GM13977 (cell line): Measurements from ENCODE around the gene MED20.

Experiments used
- DNase-seq: peaks from one replicate; pipeline ENCODE4 v3.0.0; 2012; ENCODE audit warnings: low spot score
- in situ Hi-C: fragments of 300-500 bp; cut with MboI; formaldehyde crosslinking; loops from one replicate; pipeline ENCODE4 v1.12.0; 2022; ENCODE audit warnings: low sequenced_read_pairs, low pct_unique_long_range_greater_than_20kb, mixed read lengths, inconsistent platforms; ENCODE audit not compliant: unreplicated experiment
- TF ChIP-seq, protein P1 (sequence below): IDR thresholded peaks from 2 replicates; pipeline ENCODE4 v1.5.1; 2012; ENCODE audit warnings: mild to moderate bottlenecking, control low read depth; ENCODE audit not compliant: insufficient read depth; ENCODE audit errors: extremely low read depth, missing control alignments

The MED20 gene

DNA sequence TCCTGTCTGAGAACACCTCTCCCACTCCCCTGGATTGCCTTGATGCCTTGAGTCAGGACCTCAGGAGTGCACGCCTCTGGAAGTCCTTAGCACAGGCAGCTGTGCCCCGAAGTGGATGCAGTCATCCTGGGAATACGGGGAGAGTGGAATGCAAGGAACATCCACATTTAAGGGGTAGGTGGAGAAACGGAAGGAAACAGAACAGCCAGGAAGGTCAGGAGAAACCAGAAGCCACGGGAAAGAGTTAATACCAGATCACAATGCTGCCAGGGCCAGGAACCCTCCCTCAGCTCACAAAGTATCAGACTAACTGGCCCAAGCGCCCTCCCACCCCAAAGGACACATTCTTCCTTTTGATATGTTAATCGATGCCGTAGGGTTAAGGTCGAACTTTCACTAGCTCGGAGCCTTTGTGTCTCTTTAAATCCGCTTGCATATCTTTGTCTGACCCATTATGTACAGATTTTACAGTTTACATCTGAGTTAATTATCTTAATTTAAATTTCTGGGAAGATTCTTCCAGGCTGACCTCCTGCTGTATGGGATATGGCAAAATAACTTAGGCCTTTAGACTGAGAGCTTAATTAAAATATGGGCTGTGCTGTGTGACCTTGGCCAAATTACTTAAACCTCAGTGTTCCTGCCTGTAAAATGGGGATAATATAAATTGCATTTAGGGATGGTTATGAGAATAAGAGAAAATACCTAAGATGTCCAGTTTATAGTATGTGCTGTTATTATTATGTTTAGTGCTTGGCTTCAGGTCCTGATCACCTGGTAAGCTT, 44.7 kb upstream of the MED20 start:
- no peak for DNase-seq
- in situ Hi-C loops, result no loop called here
- TF ChIP-seq, protein P1, sequence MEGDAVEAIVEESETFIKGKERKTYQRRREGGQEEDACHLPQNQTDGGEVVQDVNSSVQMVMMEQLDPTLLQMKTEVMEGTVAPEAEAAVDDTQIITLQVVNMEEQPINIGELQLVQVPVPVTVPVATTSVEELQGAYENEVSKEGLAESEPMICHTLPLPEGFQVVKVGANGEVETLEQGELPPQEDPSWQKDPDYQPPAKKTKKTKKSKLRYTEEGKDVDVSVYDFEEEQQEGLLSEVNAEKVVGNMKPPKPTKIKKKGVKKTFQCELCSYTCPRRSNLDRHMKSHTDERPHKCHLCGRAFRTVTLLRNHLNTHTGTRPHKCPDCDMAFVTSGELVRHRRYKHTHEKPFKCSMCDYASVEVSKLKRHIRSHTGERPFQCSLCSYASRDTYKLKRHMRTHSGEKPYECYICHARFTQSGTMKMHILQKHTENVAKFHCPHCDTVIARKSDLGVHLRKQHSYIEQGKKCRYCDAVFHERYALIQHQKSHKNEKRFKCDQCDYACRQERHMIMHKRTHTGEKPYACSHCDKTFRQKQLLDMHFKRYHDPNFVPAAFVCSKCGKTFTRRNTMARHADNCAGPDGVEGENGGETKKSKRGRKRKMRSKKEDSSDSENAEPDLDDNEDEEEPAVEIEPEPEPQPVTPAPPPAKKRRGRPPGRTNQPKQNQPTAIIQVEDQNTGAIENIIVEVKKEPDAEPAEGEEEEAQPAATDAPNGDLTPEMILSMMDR, result no peak

DNA sequence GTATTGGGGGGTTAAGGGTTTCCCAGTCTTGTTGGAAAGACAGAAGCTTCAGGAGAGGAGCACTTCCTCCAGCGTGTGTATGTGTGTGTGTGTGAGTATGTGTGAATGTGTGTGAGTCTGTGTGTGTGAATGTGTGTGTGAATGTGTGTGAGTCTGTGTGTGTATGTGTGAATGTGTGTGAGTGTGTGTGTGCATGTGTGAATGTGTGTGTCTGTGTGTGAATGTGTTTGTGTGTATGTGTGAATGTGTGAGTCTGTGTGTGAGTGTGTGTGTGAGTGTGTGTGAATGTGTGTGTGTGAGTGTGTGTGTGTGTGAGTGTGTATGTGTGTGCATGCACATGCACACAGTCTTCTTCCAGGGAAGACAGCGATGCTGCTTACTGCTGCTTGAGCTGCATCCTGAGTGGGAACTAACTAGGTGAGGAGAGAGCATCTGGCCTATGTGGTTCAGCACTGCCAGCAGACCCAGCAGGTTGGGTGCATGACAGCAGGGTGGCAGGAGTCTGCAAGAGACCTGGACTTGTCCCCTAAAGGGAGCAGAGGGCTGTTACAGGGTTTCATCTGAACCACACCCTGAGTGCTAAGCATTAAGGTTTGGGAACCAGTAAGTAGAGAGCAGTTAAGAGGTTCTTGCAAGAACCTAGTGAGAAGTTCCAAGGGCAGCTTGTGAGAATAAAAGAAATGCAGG, 43.4 kb upstream of the MED20 start:
- TF ChIP-seq, protein P1, result no peak
- in situ Hi-C loops, result no loop called here
- DNase-seq, result no peak

DNA sequence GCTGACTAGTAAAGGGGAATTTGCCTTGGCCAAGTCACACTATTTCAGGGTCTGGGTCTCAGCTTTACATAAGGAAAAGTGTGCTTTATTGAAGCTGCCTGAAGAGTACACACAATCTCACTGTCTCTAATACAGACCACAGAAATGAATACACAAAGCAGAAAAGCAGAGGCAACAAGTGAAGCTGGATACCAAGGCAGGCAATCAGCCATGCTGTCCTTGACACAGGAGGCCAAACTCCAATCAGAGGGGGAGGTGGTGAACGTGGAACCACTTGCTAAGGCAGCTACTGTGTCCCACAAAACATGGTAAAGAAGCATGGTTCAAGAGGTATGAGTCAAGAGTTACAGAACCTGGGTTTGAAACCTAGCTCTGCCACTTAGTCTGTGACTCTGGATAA, 42.4 kb upstream of the MED20 start:
- no peak for DNase-seq
- in situ Hi-C loops, result no loop called here
- TF ChIP-seq, protein P1, result no peak

DNA sequence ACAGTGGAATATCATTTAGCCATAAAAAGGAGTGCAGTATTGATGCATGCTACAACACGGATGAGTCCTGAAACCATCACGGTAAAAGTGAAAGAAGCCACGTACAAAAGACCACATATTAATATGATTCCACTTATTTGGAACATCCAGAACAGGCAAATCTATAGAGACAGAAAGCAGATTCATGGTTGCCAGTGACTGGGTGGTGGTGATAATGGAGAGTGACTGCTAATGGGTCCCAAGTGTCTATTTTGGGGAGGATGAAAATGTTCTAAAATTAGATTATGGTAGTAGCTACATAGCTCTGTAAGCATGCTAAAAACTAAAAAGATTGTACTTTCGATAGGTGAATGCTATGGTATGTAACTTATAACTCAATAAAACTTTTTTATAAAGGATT, 39.1 kb upstream of the MED20 start:
- TF ChIP-seq, protein P1, result no peak
- no peak for DNase-seq
- in situ Hi-C loops, result no loop called here

DNA sequence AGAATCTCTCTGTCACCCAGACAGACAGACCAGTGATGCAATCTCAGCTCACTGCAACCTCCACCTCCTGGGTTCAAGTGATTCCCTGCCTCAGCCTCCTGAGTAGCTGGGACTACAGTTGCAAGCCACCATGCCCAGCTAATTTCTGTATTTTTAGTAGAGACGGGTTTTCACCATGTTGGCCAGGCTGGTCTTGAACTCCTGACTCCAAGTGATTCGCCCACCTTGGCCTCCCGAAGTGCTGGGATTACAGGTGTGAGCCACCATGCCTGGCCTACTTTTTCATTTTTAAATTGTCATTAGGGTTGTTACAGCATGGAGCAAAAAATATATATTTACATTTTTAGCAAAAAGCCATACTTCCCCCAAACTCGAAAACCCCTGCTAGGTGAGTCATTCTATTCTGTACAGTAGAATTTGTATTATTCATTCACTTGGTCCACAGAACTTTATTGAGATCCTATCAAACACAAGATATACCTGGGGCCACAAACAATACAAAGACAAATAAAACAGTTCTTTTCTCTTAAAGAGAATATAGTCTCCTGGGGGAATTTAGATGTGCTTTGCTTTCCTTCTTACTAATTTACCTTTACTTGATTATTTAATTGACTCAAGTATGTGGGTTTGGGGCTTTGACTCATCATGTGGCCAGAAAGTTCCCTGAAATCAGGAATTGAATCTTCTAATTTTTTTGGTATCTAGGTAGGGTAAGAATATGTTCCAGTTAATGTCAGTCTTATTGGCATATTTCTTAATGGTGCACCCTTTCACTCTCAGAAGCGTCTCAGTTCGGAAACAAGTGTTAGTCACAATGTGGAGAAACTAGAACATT, 37.3 kb upstream of the MED20 start:
- in situ Hi-C loops, result no loop called here
- TF ChIP-seq, protein P1, result no peak
- no peak for DNase-seq

DNA sequence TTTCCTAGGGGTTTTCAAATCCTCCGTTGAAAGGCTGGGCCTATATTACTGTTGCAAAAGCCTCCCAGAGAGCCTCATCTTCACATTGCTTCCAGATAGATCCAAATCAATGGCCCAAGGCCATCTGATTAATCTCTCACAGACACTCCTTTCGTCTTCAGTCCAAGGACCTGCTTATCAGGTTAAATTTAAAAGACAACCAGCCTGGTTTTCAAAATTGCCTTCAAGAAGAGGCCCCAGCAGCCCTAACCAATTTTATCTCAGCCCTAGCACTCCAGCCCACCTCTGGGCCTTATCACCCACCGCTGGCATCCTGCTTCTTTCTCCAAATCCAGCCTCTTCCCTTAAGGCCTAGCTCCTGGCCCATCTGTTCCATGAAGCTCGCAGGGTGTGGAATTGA, 36.2 kb upstream of the MED20 start:
- in situ Hi-C loops, result no loop called here
- TF ChIP-seq, protein P1, result no peak
- no peak for DNase-seq
